Muscle of leg (tissue), 11 donors: ENCODE measurements around the gene SYNPO2L. TPM values are rescaled to one million over a fixed set of nuclear protein-coding genes. Genes with fewer than 3 reads are reported as not detected.
"Not testable (repeated sequence)": the region's sequence is repeated elsewhere in the genome, so short reads cannot be mapped to it uniquely, and the experiment has no call there.

ENCODE experiments used
- DNase-seq: peaks from one replicate; pipeline ENCODE4 v3.0.0; 2013
- H3K27ac ChIP-seq: one replicate; pipeline ENCODE4 v1.5.1; 2013; ENCODE audit warnings: mild to moderate bottlenecking, low read length, control low read depth
- H3K27me3 ChIP-seq: one replicate; pipeline ENCODE4 v1.6.1; 2013; ENCODE audit warnings: low read length; ENCODE audit not compliant: control insufficient read depth, insufficient read depth
- H3K36me3 ChIP-seq: one replicate; pipeline ENCODE4 v1.6.1; 2013; ENCODE audit warnings: low read length; ENCODE audit not compliant: control insufficient read depth, insufficient read depth
- H3K4me1 ChIP-seq: one replicate; pipeline ENCODE4 v1.6.1; 2013; ENCODE audit warnings: low read length; ENCODE audit not compliant: control insufficient read depth, insufficient read depth
- H3K4me3 ChIP-seq: one replicate; pipeline ENCODE4 v1.5.1; 2013; ENCODE audit warnings: low read length, control low read depth
- H3K9me3 ChIP-seq: replicated peaks from 2 replicates; pipeline ENCODE4 v1.6.1; 2013; ENCODE audit warnings: low read depth, low read length; ENCODE audit not compliant: control insufficient read depth
- WGBS: methylation state at CpG from one replicate; pipeline ENCODE4 v1.1.5; 2013; ENCODE audit warnings: missing lambda C conversion rate; ENCODE audit not compliant: insufficient coverage; 5-methylcytosine and 5-hydroxymethylcytosine counted together
- polyA plus RNA-seq, 8 donors: library from polyadenylated mRNA; unstranded; fragments of 120-200 nt; gene quantifications; one replicate each; pipeline versions ENCODE4 v1.2.1 to v1.2.3, GENCODE V29; 2013; ENCODE audit warnings: inconsistent platforms in 1 of 8, low replicate concordance in 1 of 8; ENCODE audit not compliant: insufficient read length in 8 of 8, insufficient read depth in 1 of 8
- total RNA-seq: library from RNA; stranded (reverse); fragments of 120-200 nt; gene quantifications from one replicate; pipeline ENCODE4 v1.2.4, GENCODE V29; 2013

Gene SYNPO2L
- total and polyA plus RNA-seq, 9 donors, result 35.6 to 224 (median 176) TPM

DNA sequence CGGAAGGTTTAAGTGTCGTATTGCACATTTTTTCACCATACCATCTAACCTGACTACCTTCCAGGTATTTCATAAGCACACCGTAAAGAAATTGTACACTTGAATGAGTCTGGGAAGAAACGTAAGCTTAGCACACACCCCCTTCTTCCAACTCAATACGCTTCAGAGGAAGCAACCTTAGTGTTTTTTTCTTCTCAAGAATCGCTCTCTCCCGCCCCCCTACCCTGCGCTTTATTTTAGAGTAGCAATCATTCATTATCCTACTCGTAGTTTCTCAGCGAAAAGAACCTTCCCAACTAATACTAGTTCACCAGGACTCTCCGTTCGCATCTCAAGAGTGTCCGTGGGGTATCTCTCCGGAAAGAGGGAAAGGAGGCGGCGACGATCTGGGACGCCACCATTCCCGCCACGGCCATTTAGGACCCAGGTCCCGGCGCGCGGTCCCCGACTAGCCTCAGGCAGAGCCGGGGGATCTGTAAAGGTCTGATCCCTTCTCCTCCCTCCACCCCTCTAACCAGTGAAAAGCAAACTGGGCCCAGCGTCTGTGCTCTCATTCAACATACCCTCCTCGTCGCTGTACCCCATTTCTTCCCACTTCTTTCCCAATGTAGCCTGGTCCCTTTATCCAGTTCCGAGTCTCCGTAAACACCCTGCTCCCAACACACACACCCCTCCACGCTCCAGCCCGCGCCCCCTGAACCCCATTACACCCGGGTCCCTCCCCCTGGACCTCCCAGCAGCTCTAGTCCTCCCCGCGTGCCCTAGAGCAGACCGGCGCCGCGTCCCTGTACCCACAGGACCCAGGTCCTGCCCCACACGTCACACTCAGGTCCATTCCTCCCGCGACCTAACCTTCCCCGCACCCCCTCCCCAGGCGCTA is 30.6 kb downstream of the SYNPO2L start:
- DNase-seq, result peak; percentile 68
- Histone ChIP-seq H3K36me3 (no peaks in the 10 kb centered on the region), H3K27me3 (no peaks in the 10 kb centered on the region), H3K4me3 (peak overlapping the region; percentile 99), H3K4me1 (peaks cover 10% of the 10 kb centered on the region), H3K27ac (peak overlapping the region; percentile 90), H3K9me3 (no peaks in the 10 kb centered on the region)
- WGBS, result 0% methylated on average over 32 of the region's 46 CpGs

DNA sequence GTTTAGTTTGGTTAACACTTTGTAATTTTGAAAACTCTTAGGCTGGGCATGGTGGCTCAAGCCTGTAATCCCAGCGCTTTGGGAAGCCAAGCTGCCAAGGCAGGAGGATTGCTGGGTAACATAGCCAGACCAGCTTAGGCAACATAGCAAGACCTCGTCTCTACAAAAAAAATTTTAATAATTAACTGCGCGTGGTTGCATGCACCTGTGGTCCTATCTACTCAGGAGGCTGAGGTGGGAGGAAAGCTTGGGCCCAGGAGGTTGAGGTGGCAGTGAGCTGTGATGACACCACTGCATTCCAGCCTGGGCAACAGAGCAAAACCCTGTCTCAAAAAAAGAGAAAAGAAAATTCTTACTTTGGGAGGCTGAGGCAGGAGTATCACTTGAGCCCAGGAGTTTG is 32.8 kb downstream of the SYNPO2L start:
- no peak overlapping the region for H3K27ac ChIP-seq
- H3K36me3 ChIP-seq, result no peaks in the 10 kb centered on the region
- peaks cover 9% of the 10 kb centered on the region for H3K4me1 ChIP-seq
- DNase-seq, result no peak
- H3K4me3 ChIP-seq, result no peak overlapping the region
- H3K27me3 ChIP-seq, result no peaks in the 10 kb centered on the region
- no peaks in the 10 kb centered on the region for H3K9me3 ChIP-seq
- WGBS, result 100% methylated on average over 2 of the region's 4 CpGs

DNA sequence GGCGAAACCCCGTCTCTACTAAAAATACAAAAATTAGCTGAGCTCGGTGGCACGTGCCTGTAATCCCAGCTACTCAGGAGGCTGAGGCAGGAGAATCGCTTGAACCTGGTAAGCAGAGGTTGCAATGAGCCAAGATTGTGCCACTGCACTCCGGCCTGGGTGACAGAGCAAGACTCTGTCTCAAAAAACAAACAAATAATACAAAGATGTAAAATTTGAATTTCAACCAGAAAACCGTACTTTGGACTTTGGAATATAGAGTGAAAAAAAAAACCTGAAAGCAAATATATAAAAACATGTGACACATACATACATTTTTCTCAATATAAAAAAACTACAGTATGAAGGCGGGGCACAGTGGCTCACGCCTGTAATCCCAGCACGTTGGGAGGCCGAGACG is 34.9 kb downstream of the SYNPO2L start:
- not testable (repeated sequence) for H3K27ac ChIP-seq, DNase-seq, H3K27me3 ChIP-seq, H3K9me3 ChIP-seq, H3K36me3 ChIP-seq, H3K4me3 ChIP-seq, H3K4me1 ChIP-seq
- 81% methylated on average over 3 of the region's 12 CpGs for WGBS

DNA sequence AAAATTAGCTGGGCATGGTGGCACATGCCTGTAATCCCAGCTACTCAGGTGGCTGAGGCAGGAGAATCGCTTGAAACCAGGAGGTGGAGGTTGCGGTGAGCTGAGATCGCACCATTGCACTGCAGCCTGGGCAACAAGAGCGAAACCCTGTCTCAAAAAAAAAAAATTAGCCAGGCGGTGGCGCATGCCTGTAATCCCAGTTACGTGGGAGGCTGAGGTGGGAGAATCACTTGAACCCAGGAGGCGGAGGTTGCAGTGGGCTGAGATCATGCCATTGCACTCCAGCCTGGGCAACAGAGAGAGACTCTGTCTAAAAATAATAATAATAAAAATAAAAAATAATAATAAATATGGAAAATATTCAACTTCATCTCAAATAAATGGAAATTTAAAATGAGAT is 38.7 kb downstream of the SYNPO2L start:
- not testable (repeated sequence) for H3K36me3 ChIP-seq, H3K9me3 ChIP-seq, H3K27me3 ChIP-seq, DNase-seq, H3K27ac ChIP-seq, H3K4me3 ChIP-seq, H3K4me1 ChIP-seq
- 85% methylated on average over 3 of the region's 8 CpGs for WGBS

DNA sequence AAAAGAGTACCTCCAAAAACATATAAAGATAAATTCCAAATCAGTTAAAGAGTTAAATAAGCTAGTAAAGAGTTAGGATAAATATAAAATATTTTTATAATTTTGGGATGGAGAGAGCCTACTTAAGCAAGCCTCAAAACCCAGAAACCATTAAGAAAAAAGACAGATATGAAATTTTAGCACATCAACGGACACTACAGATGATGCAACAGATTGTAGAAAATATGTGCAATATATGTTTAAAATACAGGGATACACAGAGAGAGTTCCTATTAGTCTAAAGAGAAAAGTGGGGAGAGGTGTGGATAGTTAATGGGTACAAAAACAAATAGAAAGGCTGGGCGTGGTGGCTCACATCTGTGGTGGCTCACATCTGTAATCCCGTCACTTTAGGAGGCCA is 41.1 kb downstream of the SYNPO2L start:
- peaks cover 3% of the 10 kb centered on the region for H3K36me3 ChIP-seq
- WGBS, result no CpG with 5 or more reads among the region's 3 CpGs
- no peak overlapping the region for H3K4me3 ChIP-seq
- H3K9me3 ChIP-seq, result no peaks in the 10 kb centered on the region
- no peaks in the 10 kb centered on the region for H3K27me3 ChIP-seq
- no peak overlapping the region for H3K27ac ChIP-seq
- no peaks in the 10 kb centered on the region for H3K4me1 ChIP-seq
- DNase-seq, result no peak

DNA sequence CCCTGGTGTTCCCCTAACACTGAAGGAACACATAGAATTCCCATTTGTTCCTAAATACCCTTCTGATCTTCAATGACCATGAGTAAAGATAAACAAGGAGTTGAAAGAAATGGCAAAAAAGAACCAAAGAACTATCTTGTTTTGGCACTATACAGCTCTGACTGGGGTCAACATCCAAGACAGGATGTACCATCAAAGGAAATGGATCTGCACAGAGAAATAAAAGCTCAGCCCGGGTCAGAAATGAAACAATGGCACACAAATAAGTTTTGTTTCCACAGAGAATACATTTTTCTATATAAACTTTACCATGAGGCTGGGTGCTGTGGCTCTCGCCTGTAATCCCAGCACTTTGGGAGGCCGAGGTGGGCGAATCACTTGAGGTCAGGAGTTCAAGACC is 46.7 kb downstream of the SYNPO2L start:
- 100% methylated on average over 2 of the region's 4 CpGs for WGBS
- H3K27me3 ChIP-seq, result no peaks in the 10 kb centered on the region
- H3K4me3 ChIP-seq, result no peak overlapping the region
- no peaks in the 10 kb centered on the region for H3K4me1 ChIP-seq
- H3K36me3 ChIP-seq, result no peaks in the 10 kb centered on the region
- no peak for DNase-seq
- no peak overlapping the region for H3K27ac ChIP-seq
- H3K9me3 ChIP-seq, result no peaks in the 10 kb centered on the region

DNA sequence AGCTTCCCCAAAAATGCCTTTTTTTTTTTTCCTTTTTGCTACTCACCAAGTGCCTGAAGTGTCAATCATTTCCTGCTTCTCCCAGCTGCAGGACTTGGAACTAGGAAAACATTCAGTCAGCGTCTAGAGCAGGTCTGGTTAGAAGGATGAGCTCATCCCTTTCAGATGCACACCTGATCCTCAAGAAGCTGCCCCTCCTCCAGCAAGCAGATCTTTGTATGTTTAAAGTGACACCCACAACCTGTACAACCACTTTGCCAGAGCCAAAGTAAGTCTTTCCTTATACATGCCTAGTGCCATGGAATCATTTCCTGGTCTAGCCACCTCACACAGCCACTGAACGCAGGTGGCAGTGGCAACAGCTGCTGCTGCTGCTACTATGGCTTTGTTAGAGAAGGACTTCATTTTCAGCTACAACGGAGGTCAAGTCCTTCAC is 54.3 kb downstream of the SYNPO2L start:
- Histone ChIP-seq H3K4me3 (no peak overlapping the region), H3K36me3 (no peaks in the 10 kb centered on the region), H3K9me3 (no peaks in the 10 kb centered on the region), H3K27ac (peak overlapping the region; percentile 55), H3K27me3 (no peaks in the 10 kb centered on the region), H3K4me1 (peaks cover 6% of the 10 kb centered on the region)
- DNase-seq, result peak; percentile 30
- WGBS, result 59% methylated on average over 2 of the region's 3 CpGs

DNA sequence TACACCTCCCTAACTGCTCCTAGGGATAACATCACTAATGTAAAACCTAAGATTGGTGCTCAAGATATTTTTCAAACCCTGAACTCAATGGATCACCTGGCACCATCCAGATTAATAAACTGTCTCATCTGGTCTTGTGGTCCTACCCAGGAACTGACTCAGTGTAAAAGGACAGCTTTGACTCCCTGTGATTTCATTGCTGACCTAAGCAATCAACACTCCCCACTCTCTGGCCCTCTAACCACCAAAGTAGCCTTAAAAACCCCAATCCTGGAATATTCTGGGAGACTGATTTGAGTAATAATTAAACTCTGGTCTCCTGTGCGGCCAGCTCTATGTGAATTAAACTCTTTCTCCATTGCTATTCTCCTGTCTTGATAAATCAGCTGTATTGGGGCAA is 58.5 kb downstream of the SYNPO2L start:
- H3K27me3 ChIP-seq, result no peaks in the 10 kb centered on the region
- H3K4me3 ChIP-seq, result no peak overlapping the region
- no peaks in the 10 kb centered on the region for H3K9me3 ChIP-seq
- no peak for DNase-seq
- H3K36me3 ChIP-seq, result no peaks in the 10 kb centered on the region
- WGBS, result no CpG with 5 or more reads among the region's 1 CpG
- no peak overlapping the region for H3K27ac ChIP-seq
- H3K4me1 ChIP-seq, result peaks cover 6% of the 10 kb centered on the region

Other genes with a start within 250 kb of the SYNPO2L start
- gene ANXA7, start 242.0 kb downstream of the SYNPO2L start, total RNA-seq, result 53.3 TPM
- gene ANXA7, start 242.0 kb downstream of the SYNPO2L start, polyA plus RNA-seq, result 10 to 100 TPM; 50.0 to 59.5 (median 55.2) TPM
- gene MSS51, start 222.5 kb downstream of the SYNPO2L start, total RNA-seq, result 28.2 TPM
- gene MSS51, start 222.5 kb downstream of the SYNPO2L start, polyA plus RNA-seq, result 10 to 100 TPM in 7 of 8 donors, 1 to 10 TPM in 1; 8.1 to 35.2 (median 23.7) TPM
- gene PPP3CB, start 160.0 kb downstream of the SYNPO2L start, total RNA-seq, result 72.0 TPM
- gene PPP3CB, start 160.0 kb downstream of the SYNPO2L start, polyA plus RNA-seq, result 100 to 1,000 TPM; 119 to 163 (median 129) TPM
- gene USP54, start 64.7 kb downstream of the SYNPO2L start, total RNA-seq, result 14.1 TPM
- gene USP54, start 64.7 kb downstream of the SYNPO2L start, polyA plus RNA-seq, result 10 to 100 TPM; 13.6 to 18.6 (median 17.0) TPM
- gene MYOZ1, start 14.6 kb downstream of the SYNPO2L start, total RNA-seq, result 552 TPM
- 100 to 1,000 TPM; 201 to 638 (median 487) TPM for gene MYOZ1, start 14.6 kb downstream of the SYNPO2L start, polyA plus RNA-seq
- gene AGAP5, start 42.1 kb upstream of the SYNPO2L start, total RNA-seq, result 6.3 TPM
- 10 to 100 TPM in 3 of 8 donors, 1 to 10 TPM in 5; 4.4 to 16.7 (median 7.2) TPM for gene AGAP5, start 42.1 kb upstream of the SYNPO2L start, polyA plus RNA-seq
- gene SEC24C, start 88.3 kb upstream of the SYNPO2L start, total RNA-seq, result 44.6 TPM
- 10 to 100 TPM; 43.4 to 59.3 (median 49.9) TPM for gene SEC24C, start 88.3 kb upstream of the SYNPO2L start, polyA plus RNA-seq
- gene CHCHD1, start 126.0 kb upstream of the SYNPO2L start, total RNA-seq, result 33.3 TPM
- 10 to 100 TPM; 30.1 to 36.3 (median 33.7) TPM for gene CHCHD1, start 126.0 kb upstream of the SYNPO2L start, polyA plus RNA-seq
- gene ZSWIM8, start 129.6 kb upstream of the SYNPO2L start, total RNA-seq, result 40.7 TPM
- 10 to 100 TPM; 57.5 to 80.5 (median 66.1) TPM for gene ZSWIM8, start 129.6 kb upstream of the SYNPO2L start, polyA plus RNA-seq
- gene NDST2, start 155.6 kb upstream of the SYNPO2L start, total RNA-seq, result 11.4 TPM
- gene NDST2, start 155.6 kb upstream of the SYNPO2L start, polyA plus RNA-seq, result 10 to 100 TPM; 16.1 to 23.6 (median 19.4) TPM
- gene CAMK2G, start 218.5 kb upstream of the SYNPO2L start, total RNA-seq, result 18.4 TPM
- gene CAMK2G, start 218.5 kb upstream of the SYNPO2L start, polyA plus RNA-seq, result 10 to 100 TPM; 22.2 to 34.7 (median 27.6) TPM